Mammary epithelial cell (primary cell): Measurements from ENCODE around the gene DZIP1.

Source experiments
- CTCF ChIP-seq, 2 donors: IDR thresholded peaks in 1 of 2; conservative IDR thresholded peaks in 1 of 2; 2 replicates each; pipeline ENCODE4 v1.5.1; 2011 to 2012; ENCODE audit warnings: inconsistent platforms in 2 of 2, low read length in 2 of 2, mild to moderate bottlenecking in 2 of 2, control low read depth in 1 of 2, low read depth in 1 of 2; ENCODE audit not compliant: insufficient read depth in 1 of 2; ENCODE audit errors: extremely low read depth in 1 of 2
- EZH2 ChIP-seq: IDR thresholded peaks from 2 replicates; pipeline ENCODE4 v1.6.1; 2012; ENCODE audit warnings: low read length, inconsistent platforms, borderline replicate concordance

GRCh38 chr13:95541308-95541707 is 103.2 kb downstream of the DZIP1 start:
- TF ChIP-seq CTCF (conservative IDR thresholded peaks at IDR 0.05 in 1 of 2, IDR thresholded peaks at IDR 0.05 in 1 of 2; ENCODE audit: extremely low read depth in 1 of 2, insufficient read depth in 1 of 2, low read depth in 1 of 2, low read length in 2 of 2) (no peak), EZH2 (no peak)
